GM12878 (cell line): ENCODE data around the gene PARP11. TPM values are rescaled to one million over a fixed set of nuclear protein-coding genes. Genes with fewer than 3 reads are reported as not detected.

Experiments
- ATAC-seq: fragments of 200-7000 bp; cut with Tn5 transposase; 3 replicates; pipeline ENCODE4 v1.9.1; 2020; ENCODE audit warnings: mild to moderate bottlenecking, moderate library complexity
- BruUV-seq: library from RNA; stranded (reverse); fragments of 400-500 nt; replicated peaks from 2 replicates; lab custom pipeline; 2021; lab: Mats Ljungman, UMichigan
- CTCF ChIA-PET: fragments of 300-600 bp; sonication (Branson Sonifier 250); formaldehyde crosslinking; extraction: SDS; loops from one replicate; lab custom pipeline; 2021; ENCODE audit warnings: inconsistent platforms; lab: Yijun Ruan, JAX
- POLR2A ChIA-PET: fragments of 350-600 bp; formaldehyde crosslinking; extraction: SDS; loops from one replicate; lab custom pipeline; 2021; ENCODE audit warnings: inconsistent platforms; lab: Charles Lee
- RAD21 ChIA-PET: fragments of 300-600 bp; sonication (Branson Sonifier 250); formaldehyde crosslinking; loops from one replicate; lab custom pipeline; 2023; ENCODE audit warnings: antibody characterized with exemption; ENCODE audit not compliant: unreplicated experiment; lab: Charles Lee
- SMC1A ChIA-PET: fragments of 300-600 bp; sonication (Branson Sonifier 250); formaldehyde crosslinking; loops from one replicate; lab custom pipeline; 2023; ENCODE audit not compliant: unreplicated experiment, uncharacterized antibody; lab: Charles Lee
- DNase-seq: peaks from one replicate; pipeline ENCODE4 v3.0.0-alpha.2; 2011; ENCODE audit warnings: low read depth, low spot score
- FAIRE-seq: peaks from 3 replicates; lab custom pipeline; 2011; peaks lifted over from hg19 to GRCh38; lab: Jason Lieb, UNC
- H2AFZ ChIP-seq: 2 replicates; pipeline ENCODE4 v1.6.0; 2011; ENCODE audit warnings: low read depth, low read length, control low read depth; ENCODE audit not compliant: control insufficient read depth
- H3K27ac ChIP-seq: 2 replicates; pipeline ENCODE4 v1.5.1; 2011; ENCODE audit warnings: control low read depth; ENCODE audit not compliant: control insufficient read depth, insufficient read depth
- H3K27me3 ChIP-seq, 2 experiments: replicated peaks in 1 of 2; 2 replicates each; pipeline versions ENCODE4 v1.6.0 to v1.6.1; 2011; ENCODE audit warnings: low read length in 1 of 2; ENCODE audit not compliant: control insufficient read depth in 2 of 2, insufficient read depth in 2 of 2
- H3K36me3 ChIP-seq, 2 experiments: 2 replicates each; pipeline ENCODE4 v1.5.1; 2011; ENCODE audit warnings: low read length in 1 of 2; ENCODE audit not compliant: control insufficient read depth in 2 of 2, insufficient read depth in 2 of 2
- H3K4me1 ChIP-seq: 2 replicates; pipeline ENCODE4 v1.6.1; 2011; ENCODE audit warnings: mild to moderate bottlenecking, low read length, moderate library complexity, mixed read lengths; ENCODE audit not compliant: control insufficient read depth, insufficient read depth
- H3K4me2 ChIP-seq: 2 replicates; pipeline ENCODE4 v1.6.0; 2011; ENCODE audit warnings: control low read depth; ENCODE audit not compliant: control insufficient read depth, insufficient read depth
- H3K4me3 ChIP-seq: fragments of 200-600 bp; sonication (generic); 2 replicates; pipeline ENCODE4 v1.5.1; 2016
- H3K79me2 ChIP-seq: 2 replicates; pipeline ENCODE4 v1.6.0; 2011; ENCODE audit warnings: low read length; ENCODE audit not compliant: control insufficient read depth, insufficient read depth
- H3K9ac ChIP-seq: 2 replicates; pipeline ENCODE4 v1.8.0; 2011; ENCODE audit warnings: low read length, control low read depth, mixed read lengths; ENCODE audit not compliant: control insufficient read depth, insufficient read depth
- H3K9me3 ChIP-seq: replicated peaks from 3 replicates; pipeline ENCODE4 v1.5.1; 2011; ENCODE audit warnings: mild to moderate bottlenecking, low read length; ENCODE audit not compliant: control insufficient read depth, insufficient read depth
- H4K20me1 ChIP-seq: 2 replicates; pipeline ENCODE4 v1.6.0; 2011; ENCODE audit not compliant: control insufficient read depth, insufficient read depth
- ATF2 ChIP-seq: IDR thresholded peaks from 2 replicates; pipeline ENCODE4 v1.6.1; 2012; ENCODE audit warnings: low read length, inconsistent platforms
- CBX5 ChIP-seq: sonication (generic); IDR thresholded peaks from 2 replicates; pipeline ENCODE4 v1.6.1; 2016; ENCODE audit warnings: low read depth, moderate library complexity, mild to moderate bottlenecking, inconsistent platforms
- MXI1 ChIP-seq: fragments of 150-350 bp; IDR thresholded peaks from 2 replicates; pipeline ENCODE4 v1.6.1; 2011; ENCODE audit warnings: low read depth, mild to moderate bottlenecking, inconsistent platforms, low read length, improper control_type of control experiment
- POU2F2 ChIP-seq: IDR thresholded peaks from 3 replicates; pipeline ENCODE4 v1.6.1; 2011; ENCODE audit warnings: low read depth, mild to moderate bottlenecking, low read length, borderline replicate concordance
- USF2 ChIP-seq: IDR thresholded peaks from 2 replicates; pipeline ENCODE4 v1.6.1; 2011; ENCODE audit warnings: low read depth, low read length, improper control_type of control experiment, borderline replicate concordance
- YBX1 ChIP-seq: fragments of 450-650 bp; IDR thresholded peaks from 2 replicates; pipeline ENCODE4 v1.6.1; 2016; ENCODE audit warnings: antibody characterized with exemption
- WGBS: methylation state at CpG from one replicate; pipeline ENCODE4 v1.1.6; 2016; ENCODE audit warnings: low lambda C conversion rate; ENCODE audit not compliant: insufficient replicate concordance, insufficient coverage; ENCODE audit errors: missing lambda C conversion rate; 5-methylcytosine and 5-hydroxymethylcytosine counted together
- in situ Hi-C: fragments of 300-500 bp; cut with MboI; formaldehyde crosslinking; loops from 9 replicates; pipeline ENCODE4 v1.14.3; 2018; ENCODE audit warnings: mixed read lengths
- intact Hi-C: fragments of 100-400 bp; cut with micrococcal nuclease; formaldehyde crosslinking; loops from one replicate; pipeline ENCODE4 v1.14.2; 2022; ENCODE audit not compliant: unreplicated experiment
- polyA plus RNA-seq, 11 experiments: library from polyadenylated mRNA; depleted of rRNA in 4 of 11; unstranded in 6 of 11; stranded (reverse) in 5 of 11; fragments of >200 nt; fragmentation: Nextera tagmentation in 4 of 11; fragmentation: Illumina TruSeq in 1 of 11; extraction: Ambion mirVana in 4 of 11; extraction: Trizol in 1 of 11; gene quantifications; 1 replicate in 1 of 11; 2 replicates in 10 of 11; pipeline versions ENCODE4 v1.2.1 to v1.2.3, GENCODE V29; 2011 to 2016; ENCODE audit warnings: inconsistent platforms in 2 of 11, missing spikeins in 2 of 11, low read depth in 1 of 11
- total RNA-seq, 4 experiments: library from RNA; depleted of rRNA in 3 of 4; stranded (reverse); fragments of >200 nt in 3 of 4; fragmentation: Illumina TruSeq in 1 of 4; extraction: Trizol in 1 of 4; gene quantifications; 2 replicates each; pipeline versions ENCODE4 v1.2.1 to v1.2.3, GENCODE V29; 2013 to 2021

Gene PARP11
- total and polyA plus RNA-seq, 10 of the 15 experiments (the other 5 are each of a cell fraction or from before 2014, with no cell fraction given): 3.0 to 14.1 (median 6.3) TPM

GRCh38 chr12:3810016-3810370 is 63.2 kb downstream of the PARP11 start:
- Histone ChIP-seq H3K79me2 (no peaks in the 10 kb centered on the region), H3K4me3 (no peak overlapping the region), H3K4me1 (no peaks in the 10 kb centered on the region), H3K27ac (no peak overlapping the region), H3K27me3 (no peaks in the 10 kb centered on the region), H3K36me3 (no peaks in the 10 kb centered on the region), H3K4me2 (no peak overlapping the region), H4K20me1 (no peaks in the 10 kb centered on the region), H3K9me3 (no peaks in the 10 kb centered on the region), H3K9ac (no peak overlapping the region), H2AFZ (no peak overlapping the region)
- POLR2A ChIA-PET: no interaction called here
- no peak for DNase-seq
- intact Hi-C loops (no loop called here), in situ Hi-C loops (no loop called here)
- SMC1A ChIA-PET: no interaction called here
- CTCF ChIA-PET: interaction anchor here (2.3 to 7.2 kb wide), 2 partner anchors 510 kb away, joined by 11 to 179 read pairs; no protein-coding TSS in a partner anchor
- WGBS: 84% methylated on average over 5 of the region's 5 CpGs
- RAD21 ChIA-PET: no interaction called here
- no TSS peak for BruUV-seq
- TF ChIP-seq CBX5 (no peak), MXI1 (no peak), YBX1 (no peak), ATF2 (no peak), POU2F2 (no peak), USF2 (no peak)
- ATAC-seq: no peak
- FAIRE-seq: no peak
